GM15510 (cell line): ENCODE data around the gene MT1E.

Experiments
- POLR2A ChIP-seq: IDR thresholded peaks from 3 replicates; pipeline ENCODE4 v1.6.1; 2011; ENCODE audit warnings: borderline replicate concordance; ENCODE audit not compliant: insufficient read length; ENCODE audit errors: extremely low read depth

Gene MT1E

GRCh38 chr16:56645311-56645710, 19.7 kb downstream of the MT1E start:
- TF ChIP-seq POLR2A: no peak

- no peak for TF ChIP-seq POLR2A
Measured at GRCh38 chr16:56645838-56646237, 20.3 kb downstream of the MT1E start.

- no peak for TF ChIP-seq POLR2A
Measured at GRCh38 chr16:56647641-56648431, 22.3 kb downstream of the MT1E start.

- TF ChIP-seq POLR2A: no peak
Measured at GRCh38 chr16:56649271-56649670, 23.7 kb downstream of the MT1E start.

- no peak for TF ChIP-seq POLR2A
Measured at GRCh38 chr16:56649820-56650219, 24.2 kb downstream of the MT1E start.

GRCh38 chr16:56651586-56651985, 26.0 kb downstream of the MT1E start, which contains the start of gene MT1B:
TSS of gene MT1B (plus strand) at chr16:56651886. CDS start at chr16:56651954, 68 bp downstream.
- TF ChIP-seq POLR2A: no peak

- TF ChIP-seq POLR2A: no peak
Measured at GRCh38 chr16:56652600-56652999, 27.0 kb downstream of the MT1E start.

- no peak for TF ChIP-seq POLR2A
Measured at GRCh38 chr16:56653218-56653617, 27.6 kb downstream of the MT1E start.

GRCh38 chr16:56657555-56658326, 32.2 kb downstream of the MT1E start, which contains the start of gene MT1F:
TSS of gene MT1F (plus strand) at chr16:56657959. CDS start at chr16:56658059, 100 bp downstream.
- TF ChIP-seq POLR2A: no peak

- no peak for TF ChIP-seq POLR2A
Measured at GRCh38 chr16:56658327-56658875, 32.8 kb downstream of the MT1E start.

- no peak for TF ChIP-seq POLR2A
Measured at GRCh38 chr16:56662357-56663354, 37.1 kb downstream of the MT1E start.

- no peak for TF ChIP-seq POLR2A
Measured at GRCh38 chr16:56664506-56664905, 38.9 kb downstream of the MT1E start.

GRCh38 chr16:56667581-56668571, 42.3 kb downstream of the MT1E start, which contains the start of gene MT1G:
TSS of gene MT1G (minus strand) at chr16:56668065. CDS start at chr16:56667993, 72 bp downstream.
- TF ChIP-seq POLR2A: no peak
